HG02938 (cell line): Measurements from ENCODE around the gene CCNQ.

Source experiments
- ATAC-seq: cut with Tn5 transposase; IDR thresholded peaks from one replicate; pipeline ENCODE4 v1.9.1; 2021; ENCODE audit warnings: mild to moderate bottlenecking, moderate library complexity; ENCODE audit not compliant: unreplicated experiment

The CCNQ gene

DNA sequence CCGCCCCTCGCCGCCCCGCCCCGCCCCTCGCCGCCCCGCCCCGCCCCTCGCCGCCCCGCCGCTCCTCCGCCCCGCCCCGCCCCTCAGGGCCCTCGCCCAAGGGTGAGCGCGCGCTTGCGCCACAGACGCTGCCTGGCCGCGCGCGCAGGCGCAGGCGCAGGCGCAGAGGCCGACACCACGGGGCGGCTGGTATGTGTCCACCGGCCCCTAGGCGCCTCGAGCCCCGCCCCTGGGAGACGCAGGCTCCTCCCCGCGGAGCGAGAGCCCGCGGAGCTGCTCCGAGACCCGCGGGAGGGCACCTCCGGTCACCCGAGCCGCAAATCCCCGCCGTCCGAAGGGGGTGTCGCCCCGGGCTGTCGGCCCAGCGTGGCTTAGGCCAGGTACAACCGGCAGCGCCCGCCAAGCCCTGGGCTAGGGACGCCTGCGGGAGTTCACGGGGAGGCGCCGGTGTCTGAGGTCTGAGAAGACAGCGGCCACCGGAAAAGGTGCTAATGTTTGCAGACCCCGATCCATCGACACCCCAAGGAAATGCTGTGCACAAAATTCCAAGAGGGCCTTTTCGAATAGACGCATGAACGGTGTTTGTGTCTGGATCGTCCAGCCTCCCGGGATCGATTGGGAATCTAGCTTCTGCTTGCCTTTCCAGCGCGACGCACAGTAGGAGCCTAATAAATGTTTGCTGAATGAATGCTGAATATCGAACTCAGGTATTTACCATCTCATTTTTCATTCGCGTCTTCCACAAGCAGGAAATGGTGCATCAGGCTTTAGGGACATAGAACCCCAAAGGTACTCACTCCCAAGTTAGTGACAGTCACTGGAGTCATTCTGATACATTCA, 473 bp upstream of the CCNQ start:
- peak; percentile 71 for ATAC-seq

DNA sequence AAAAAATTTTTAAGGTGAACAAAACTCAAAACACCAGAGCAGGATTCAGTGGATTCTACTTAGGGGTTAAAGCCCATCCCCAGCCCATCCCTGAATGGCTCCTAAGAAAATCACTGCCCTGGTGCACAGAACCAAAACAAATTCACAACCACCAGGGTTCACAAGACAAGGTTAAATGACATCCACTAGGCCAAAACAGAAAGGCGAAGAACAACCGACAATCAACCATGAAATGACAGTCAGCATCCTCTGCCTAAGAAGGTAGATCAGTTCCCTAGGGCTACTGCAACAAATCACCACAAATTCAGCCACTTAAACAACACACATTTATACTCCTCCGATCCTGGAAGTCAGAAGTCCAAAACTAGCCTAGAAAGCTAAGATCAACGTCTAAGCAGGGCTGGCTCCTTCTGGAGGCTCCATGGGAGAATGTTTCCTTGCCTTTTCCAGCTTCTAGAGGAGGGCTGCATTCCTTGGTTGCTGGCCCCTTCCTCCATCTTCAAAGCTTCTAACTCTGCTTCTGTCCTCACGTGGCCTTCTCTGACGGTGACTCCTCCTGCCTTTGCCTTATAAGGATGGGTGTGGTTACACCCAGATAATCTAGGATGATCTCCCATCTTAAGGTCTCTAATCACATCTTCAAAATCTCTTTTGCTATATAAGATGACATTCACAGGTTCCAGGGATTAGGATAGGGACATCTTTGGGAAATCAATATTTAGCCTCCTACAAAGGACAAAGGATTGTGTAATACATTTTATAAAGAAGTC, 1.8 kb downstream of the CCNQ start:
- no peak for ATAC-seq

DNA sequence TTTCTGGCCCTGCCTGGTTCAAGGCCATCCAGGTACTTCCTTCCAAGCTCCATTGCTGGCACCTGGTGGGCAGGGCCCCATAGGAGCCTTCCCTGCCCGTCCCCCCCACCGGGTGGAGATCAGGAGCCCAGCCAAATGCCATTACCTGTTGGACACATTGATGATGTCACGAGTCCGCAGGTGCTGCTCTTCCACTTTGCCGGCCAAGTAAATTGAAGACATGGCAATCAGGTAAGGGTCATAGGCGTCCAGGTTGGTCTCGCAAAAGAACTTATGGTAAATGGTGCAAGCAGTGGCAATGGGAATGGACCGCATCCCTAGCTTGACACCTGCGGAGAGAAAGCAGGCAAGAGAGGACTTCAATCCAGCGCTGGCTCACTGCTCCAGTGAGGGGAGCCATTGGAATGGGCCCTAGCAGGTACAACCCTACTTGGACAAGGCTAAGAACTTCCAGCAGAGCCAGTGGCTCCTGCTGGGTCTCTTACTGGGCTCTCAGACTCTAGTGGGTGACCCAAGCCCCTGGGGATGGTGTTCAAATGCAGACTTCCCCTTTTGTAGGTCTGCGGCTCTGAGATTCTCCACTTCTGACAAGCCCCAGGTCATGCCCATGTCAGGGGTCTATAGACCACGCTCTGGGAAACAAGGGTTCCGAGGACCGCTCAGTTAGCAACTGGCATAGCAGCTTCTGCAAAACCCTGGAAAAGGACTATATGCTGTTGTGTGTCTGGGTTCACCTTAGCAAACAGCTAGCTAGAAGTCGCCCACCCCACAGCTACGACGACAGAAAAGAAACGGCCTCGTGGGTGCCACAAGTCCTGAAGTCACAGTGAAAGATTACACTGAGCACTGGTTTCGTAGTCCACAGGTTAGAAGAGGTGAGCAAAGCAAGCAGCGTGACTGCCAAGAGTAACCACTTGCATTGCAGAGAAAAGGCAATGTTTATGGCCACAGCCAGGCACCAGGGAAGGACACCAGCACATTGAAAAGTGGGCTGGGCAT, 2.8 kb downstream of the CCNQ start:
- no peak for ATAC-seq

DNA sequence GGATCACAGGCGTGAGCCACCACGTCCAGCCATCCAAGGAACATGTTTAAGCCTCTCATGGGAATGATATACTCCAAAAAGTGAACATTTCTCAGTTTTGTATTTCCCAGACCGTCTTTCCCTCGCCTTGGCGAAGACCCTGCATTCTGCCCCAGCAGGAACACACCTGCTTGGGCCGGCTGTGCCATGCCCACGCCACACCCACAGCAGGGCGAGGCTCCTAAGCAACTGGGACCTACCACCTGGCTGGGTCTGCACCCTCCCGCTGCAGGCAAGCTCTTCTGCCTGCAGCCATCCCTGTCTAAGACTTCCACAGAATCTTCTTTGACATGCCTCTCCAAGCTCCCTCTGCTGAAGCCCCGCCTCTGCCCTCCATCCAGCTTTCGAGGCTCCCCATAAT, 3.6 kb downstream of the CCNQ start:
- no peak for ATAC-seq

DNA sequence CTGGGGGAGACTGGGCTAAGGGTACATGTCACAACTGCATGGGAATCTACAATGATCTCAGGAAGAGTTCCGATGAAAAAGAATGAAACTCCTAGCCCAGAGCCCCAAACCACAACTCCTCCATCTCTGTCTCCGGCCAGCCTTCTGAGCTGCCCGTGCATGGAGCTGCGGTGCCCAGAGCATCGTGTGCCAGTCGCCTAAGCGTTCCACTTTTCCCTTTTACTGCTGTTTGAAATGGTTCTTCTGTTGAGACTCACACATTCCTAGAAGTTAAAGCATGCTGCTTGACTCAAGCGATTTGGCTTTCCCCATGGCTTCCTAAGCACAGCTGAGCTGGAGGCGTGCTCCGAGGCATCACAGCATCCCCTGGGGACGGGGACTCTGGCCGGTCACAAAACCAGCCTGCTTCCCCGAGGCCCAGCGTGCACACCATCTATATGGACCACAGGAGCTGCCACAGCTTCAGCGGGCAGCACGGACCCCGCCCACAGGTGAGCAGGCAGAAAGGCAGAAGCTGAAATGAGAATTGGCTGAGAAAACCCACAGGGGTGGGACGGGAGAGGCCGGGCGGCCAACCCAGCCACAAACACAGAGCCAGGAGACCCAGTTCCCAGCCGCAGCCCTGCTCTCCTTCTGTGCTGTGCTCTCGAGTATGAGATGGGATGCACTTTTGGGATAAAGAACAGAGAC, 5.0 kb downstream of the CCNQ start:
- ATAC-seq = no peak

DNA sequence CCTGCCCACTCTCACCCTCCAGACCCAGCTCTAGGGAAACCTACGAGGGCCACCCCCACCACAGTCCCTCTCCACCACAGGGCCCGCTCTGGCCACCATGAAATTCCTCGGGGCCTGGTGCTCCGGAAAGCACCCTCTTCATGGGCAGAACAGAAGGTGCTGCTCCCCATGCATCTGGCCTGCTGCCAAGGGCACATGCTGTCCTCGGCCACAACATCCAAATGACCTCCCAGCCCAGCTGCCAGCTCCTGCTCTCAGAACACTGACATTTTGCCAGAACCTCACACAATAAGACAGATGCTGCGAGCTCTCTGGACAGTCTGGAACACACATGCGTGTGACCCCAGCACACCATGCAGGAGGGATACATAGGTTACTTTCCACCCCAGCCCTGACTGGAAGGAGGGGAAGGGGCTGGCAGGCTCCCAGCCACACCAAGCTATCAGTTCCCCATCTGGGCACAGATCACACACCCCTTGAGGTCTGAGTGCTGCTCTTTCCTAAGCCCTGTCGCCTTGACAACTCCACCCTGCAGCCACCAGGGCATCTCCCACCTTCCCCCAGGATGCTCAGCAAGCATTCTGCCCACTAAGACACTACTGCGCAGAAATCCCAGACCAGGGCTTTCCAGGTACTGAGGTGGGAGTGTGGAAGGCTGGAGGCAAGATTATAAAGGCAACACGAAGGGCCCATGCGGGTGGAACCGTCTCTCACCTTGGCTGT, 5.8 kb downstream of the CCNQ start:
- ATAC-seq = no peak

DNA sequence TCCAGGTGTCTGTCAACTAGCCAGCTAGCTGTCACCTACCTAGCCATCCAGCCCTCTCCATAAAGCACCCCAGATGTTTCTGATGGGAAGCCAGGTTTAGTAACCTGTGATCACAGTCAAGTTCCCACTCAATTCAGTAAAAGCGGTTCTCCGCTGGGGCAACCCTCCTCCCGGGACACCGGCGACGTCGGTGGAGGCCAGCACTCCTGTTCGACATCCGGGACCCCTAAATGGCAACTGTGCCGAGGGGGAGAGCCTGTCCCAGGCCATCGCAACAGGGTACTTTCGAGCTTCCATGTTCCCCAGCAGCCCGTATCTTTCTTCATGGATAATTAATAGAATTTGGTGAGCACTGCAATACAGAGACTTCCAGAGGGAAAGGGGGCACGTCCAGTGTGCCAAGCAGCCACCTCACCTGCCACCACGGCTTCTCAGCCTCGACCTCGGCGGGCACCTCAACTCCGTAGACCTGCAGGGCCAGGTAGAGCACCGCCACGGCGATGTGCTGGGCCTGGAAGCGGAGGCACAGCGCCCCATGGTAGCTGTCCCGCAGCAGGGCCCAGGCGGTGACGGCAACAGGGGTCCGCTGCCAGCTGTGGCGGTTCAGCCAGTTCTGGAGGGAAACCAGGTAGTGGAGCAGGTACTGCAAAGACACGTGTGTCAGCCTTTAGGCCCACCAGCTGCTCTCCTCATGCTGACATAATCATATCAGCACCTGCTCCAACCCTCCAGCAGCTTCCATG, 6.7 kb downstream of the CCNQ start:
- no peak for ATAC-seq

DNA sequence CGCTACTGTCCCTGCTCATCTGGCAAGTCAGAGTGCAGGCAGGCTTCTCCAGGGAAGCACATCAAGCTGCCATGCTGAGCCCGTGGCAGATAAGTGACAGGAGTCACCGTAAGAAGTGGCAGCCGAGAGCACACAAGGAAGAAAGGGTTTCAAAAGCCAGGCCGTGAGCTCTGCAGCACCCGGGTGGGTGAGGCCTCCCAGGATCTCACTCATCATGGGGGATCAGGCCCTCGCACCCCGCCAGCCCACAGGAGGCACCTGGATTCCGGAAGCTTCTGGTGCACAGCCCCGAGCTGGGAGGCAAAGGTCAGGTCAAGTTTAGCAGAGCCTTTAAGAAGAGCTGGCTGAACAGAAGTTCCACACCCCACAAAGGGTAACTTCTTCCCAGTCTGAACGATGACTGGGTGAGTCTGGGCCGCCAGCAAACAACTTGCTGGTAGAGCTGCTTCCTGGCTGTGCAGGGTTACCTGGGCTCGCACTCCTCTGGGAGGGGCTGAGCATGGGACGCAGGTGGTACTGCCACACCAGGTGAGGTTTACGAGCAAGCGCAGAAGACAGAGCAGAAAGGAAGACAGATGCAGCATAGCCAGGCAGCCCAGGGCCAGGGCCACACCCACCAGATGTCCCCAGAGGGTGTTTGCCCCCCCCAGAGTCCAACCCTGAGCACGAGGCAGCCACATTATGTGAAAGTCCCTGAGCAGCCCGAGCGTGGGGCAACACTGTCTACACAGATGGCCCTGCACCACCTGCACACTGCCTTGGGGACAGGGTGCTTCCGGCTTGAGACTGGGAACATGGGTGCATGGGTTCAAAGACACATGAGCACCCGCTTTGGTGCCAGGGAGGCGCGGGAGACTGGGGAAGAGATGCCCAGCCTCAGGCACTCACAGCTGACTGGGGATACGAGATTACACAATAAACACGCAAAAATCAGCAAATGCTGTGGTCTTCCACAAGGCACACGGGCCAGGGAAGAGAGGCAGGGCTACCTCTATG, 7.7 kb downstream of the CCNQ start:
- no peak for ATAC-seq

DNA sequence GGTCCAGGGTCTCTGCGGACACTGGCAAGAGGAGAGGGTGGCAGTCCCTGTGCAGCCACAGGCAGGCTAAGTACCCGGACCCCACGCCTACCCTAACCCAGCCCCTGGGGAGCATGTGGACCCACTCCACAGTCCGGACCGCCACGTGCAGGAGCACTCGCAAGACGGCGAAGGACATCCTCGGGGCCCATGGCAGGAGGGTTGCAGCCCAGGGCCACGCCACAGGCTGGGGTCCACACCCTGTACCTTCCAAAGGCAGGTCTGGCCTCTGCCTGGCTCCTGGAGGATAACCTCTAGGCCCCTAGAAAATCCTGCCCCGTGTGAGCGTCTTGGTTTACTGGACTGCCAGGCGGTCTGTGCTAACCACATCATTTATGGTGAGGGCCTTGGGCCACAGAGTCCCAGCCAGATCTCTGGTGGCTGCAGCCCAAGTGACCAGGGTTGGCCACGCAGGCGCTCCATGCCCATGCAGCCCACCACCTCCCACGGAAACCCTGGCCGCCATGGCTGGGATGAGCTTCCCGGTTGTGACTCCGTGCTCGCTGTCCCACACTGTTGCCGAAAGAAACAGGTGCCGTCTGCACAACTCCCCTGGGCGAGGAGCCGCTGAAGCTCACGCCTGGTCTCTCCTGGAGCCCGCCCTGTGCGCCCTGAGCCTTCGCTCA, 10.0 kb downstream of the CCNQ start:
- no peak for ATAC-seq

DNA sequence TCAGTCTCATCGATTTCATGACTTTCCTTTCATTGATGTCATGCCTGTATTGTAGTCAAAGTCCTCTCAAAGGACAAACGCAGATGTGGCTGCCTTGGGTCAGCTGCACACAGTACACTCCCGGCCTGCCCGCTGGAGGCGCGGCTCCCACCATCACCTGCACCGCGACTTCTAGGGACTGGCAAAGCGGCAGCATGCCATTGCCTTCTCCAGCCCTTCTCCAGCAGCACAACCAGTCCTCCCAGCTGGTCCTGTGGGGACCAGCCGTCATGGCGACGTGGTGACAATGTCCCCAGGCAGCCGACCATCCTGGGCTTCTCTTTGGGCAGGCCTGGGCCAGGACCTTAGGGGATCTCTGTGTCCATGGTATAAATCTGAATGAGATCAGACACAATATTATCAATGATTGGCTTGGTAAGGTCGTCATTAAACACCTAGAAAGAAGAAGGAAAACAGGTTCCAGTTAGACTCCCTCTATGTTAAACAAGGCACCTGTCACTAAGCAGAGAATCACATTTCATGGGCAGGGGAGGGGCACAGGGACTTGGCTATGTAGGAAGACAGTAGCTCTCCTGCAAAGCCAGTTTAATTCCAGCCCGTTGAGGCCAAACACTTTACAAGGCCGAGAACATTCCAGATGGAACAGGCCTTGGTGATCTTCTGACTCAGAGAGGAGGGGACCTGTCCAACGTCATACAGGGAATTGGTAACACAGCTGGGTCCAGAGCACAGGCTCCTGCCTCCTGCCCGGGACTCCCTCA, 10.7 kb downstream of the CCNQ start:
- ATAC-seq = no peak

DNA sequence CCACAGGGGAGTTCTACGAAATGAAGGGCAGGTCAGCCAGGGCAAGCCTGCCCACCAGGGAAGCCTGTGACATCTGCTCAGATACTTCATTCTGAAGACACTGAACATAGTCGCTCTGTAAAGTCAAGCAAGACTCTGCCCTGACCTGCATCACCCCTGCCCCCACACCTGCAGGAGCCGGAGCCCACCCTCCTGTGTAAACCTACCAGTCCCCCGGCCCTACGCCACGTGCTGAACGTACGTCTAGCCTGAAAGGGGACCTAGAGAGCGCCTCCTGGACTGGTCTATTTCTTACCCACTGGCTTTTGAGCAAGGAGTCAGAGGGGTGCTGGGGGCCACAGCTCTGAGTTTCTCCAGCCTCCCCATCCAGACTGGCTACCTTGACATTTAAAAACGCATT, 11.6 kb downstream of the CCNQ start:
- ATAC-seq = no peak

DNA sequence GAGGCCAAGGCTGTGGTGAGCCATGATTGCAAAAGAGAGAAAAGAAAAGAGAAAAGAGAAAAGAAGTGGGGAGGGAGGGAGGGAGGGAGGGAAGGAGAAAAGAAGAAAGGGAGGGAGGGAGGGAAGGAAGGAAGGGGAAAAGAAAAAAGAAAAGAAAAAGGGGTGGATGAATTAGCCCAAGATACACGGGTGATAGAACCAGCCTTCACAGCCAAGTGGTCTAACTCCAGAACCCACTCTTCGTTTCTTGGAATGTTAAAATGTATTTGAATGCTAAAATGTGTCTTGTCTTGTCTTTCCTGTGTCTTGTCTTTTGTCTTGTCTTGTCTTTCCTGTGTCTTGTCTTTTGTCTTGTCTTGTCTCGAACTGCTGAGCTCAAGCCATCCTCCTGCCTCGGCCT, 13.1 kb downstream of the CCNQ start:
- ATAC-seq = no peak

DNA sequence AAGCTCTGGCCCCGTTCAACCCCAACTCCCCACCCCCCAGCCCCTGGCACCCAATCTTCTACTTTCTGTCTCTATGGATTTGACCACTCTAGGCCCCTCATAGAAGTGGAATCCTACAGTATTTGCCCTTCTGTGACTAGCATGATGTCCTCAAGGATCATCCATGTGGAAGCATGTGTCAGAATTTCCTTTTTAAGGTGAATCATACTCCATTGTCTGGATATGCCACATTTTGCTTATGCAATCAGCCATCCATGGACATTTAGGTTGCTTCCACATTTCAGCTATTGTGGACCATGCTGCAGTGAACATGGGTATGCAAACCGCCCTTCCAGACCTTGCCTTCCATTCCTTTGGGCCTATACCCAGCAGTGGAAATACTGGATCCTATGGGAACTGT, 15.5 kb downstream of the CCNQ start:
- ATAC-seq = no peak

DNA sequence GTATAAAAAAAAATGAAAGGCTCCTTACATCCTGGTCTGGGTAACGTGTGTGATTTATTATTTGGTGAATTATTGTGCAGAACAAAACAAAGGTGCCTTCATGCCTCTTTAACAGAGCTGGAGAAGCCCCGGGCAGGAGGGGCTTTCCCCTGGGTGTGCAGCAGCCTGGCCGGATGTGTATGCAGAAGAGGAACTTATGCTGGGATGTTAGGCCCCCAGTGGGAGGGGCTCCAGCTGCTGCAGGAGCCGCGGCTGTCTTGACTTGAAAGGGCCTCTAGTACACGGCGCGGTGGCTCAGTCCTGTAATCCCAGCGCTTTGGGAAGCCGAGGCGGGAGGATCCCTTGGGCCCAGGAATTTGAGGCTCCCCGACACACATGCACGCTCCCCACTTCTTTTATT, 16.0 kb downstream of the CCNQ start:
- peak; percentile 99 for ATAC-seq

DNA sequence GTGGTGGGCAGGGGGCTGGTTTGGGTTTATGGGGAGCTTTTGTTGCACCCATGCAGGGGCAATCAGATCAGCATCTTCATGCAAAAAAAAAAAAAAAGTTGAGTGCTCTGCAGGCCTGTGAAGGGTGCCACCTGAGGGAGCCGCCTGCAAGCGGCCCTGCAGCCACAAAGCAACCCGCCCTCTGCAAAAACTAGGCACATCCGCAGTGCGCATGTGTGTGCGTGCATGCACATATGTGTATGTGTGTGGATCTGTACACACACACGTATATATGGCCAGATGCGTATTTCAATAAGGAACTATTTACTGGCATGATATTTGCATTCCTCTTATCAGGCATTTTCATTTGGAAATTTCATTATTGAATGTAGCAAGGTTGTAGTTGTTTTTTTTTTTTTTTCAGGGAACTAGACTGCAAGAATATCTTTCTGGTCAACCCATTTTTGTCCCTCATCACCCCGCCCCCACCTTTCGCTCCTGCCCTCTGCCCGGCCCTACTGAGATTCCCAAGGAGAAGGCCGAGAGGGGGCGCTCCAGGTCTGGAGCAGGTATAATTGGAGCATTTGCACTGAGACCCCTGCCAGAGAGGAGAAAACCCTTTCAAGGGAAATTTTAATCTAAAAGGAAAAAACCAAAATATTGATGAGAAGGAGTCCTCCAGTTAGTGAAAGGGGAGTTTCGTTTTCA, 18.1 kb downstream of the CCNQ start:
- no peak for ATAC-seq

DNA sequence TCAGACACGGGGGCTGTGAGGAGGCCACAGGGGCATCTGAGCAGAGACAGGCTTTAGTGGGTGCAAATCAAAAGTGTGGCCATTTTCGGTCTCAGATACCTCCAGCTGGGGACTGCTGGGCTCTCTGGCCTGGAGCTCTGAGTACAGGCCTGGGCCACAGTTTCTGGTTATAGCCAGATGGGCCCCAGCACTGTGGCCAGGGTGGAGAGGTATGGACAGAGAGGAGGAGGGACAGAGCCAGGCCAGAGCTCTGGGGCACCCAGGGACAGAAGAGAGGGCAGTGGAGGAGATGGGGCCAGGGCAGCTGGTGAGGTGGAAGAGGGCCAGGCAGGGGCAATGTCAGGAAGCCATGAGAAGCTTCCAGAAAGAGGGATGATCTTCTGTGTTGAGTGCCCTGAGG, 20.1 kb downstream of the CCNQ start:
- no peak for ATAC-seq
